GM18520 (cell line): Measurements from ENCODE around the gene KRTCAP2.

ENCODE experiments used
- ATAC-seq: cut with Tn5 transposase; IDR thresholded peaks from one replicate; pipeline ENCODE4 v1.9.1; 2021; ENCODE audit not compliant: unreplicated experiment

The KRTCAP2 gene

GRCh38 chr1:155184835-155185782 lies 12.0 kb upstream of the KRTCAP2 start:
- ATAC-seq = no peak

- no peak for ATAC-seq
Measured at GRCh38 chr1:155184351-155184811, 11.3 kb upstream of the KRTCAP2 start.

GRCh38 chr1:155183775-155184221 lies 10.7 kb upstream of the KRTCAP2 start:
- no peak for ATAC-seq

GRCh38 chr1:155182052-155182550 lies 9.0 kb upstream of the KRTCAP2 start:
- ATAC-seq = no peak

GRCh38 chr1:155181371-155182051 lies 8.4 kb upstream of the KRTCAP2 start:
- ATAC-seq = no peak

- ATAC-seq = no peak
Measured at GRCh38 chr1:155179112-155180031, 6.3 kb upstream of the KRTCAP2 start.

GRCh38 chr1:155178441-155179111 lies 5.5 kb upstream of the KRTCAP2 start:
- ATAC-seq = no peak

GRCh38 chr1:155177918-155178281 lies 4.8 kb upstream of the KRTCAP2 start:
- ATAC-seq = no peak

- ATAC-seq = no peak
Measured at GRCh38 chr1:155177192-155177917, 4.3 kb upstream of the KRTCAP2 start.

GRCh38 chr1:155176544-155177071 lies 3.5 kb upstream of the KRTCAP2 start:
- ATAC-seq = peak; percentile 35

- no peak for ATAC-seq
Measured at GRCh38 chr1:155175927-155176371, 2.8 kb upstream of the KRTCAP2 start.

- ATAC-seq = no peak
Measured at GRCh38 chr1:155175281-155175926, 2.3 kb upstream of the KRTCAP2 start.

GRCh38 chr1:155174324-155175280 lies 1.5 kb upstream of the KRTCAP2 start:
- no peak for ATAC-seq

- ATAC-seq = no peak
Measured at GRCh38 chr1:155173478-155174323, 597 bp upstream of the KRTCAP2 start, which contains the start of gene TRIM46. TRIM46 (plus strand) TSS chr1:155173849; CDS start chr1:155173967, 118 bp downstream.

- ATAC-seq = peak; percentile 2
Measured at GRCh38 chr1:155171836-155172731, 1.0 kb downstream of the KRTCAP2 start.
